GM19324 (cell line): ENCODE measurements around the gene SORBS1.

ENCODE experiments used
- ATAC-seq: cut with Tn5 transposase; IDR thresholded peaks from one replicate; pipeline ENCODE4 v1.9.1; 2021; ENCODE audit warnings: mild to moderate bottlenecking, moderate library complexity; ENCODE audit not compliant: unreplicated experiment, low FRiP score

Gene SORBS1

GRCh38 chr10:95499482-95499989 lies 61.6 kb downstream of the SORBS1 start:
- ATAC-seq = no peak

DNA sequence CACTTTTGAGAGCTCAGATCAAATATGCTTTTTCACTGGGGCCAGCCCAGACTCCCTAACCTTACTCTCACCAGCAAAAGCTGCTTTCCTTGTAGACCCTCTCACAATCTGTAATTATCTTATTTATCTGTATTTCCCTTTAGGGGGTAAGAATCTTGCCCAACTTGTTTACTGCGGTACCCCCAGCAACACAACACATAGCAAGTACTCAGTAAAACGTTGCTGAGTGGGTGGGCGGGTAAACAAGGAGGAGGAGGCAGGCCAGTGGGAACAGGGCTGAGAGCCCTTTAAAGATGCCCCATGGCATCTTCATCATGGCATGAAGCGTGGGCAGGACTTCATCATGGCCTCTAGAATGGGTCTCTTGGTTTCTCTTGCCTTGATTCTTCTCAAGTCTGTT lies 64.2 kb downstream of the SORBS1 start:
- ATAC-seq = no peak

- no peak for ATAC-seq
Observed at GRCh38 chr10:95496246-95496911, 64.8 kb downstream of the SORBS1 start.

GRCh38 chr10:95493862-95494261 lies 67.3 kb downstream of the SORBS1 start:
- ATAC-seq = no peak

DNA sequence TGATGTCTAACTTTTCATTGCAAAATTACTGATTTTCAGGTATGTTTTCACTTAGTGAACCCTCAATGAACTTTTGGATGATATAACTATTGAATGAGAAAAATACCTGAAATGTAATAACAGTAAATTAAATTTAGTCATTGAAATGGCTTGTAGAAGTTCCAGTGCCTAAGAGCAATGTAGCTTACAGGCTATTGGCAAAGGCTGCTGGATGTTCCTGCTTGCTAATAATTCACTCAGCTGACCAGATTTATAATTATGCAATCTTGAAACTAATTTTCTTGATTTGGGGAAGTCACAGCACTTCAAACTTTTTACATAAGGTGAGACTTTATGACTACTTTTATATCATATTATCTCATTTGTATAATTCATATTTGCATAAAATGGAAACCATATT lies 73.2 kb downstream of the SORBS1 start:
- no peak for ATAC-seq

DNA sequence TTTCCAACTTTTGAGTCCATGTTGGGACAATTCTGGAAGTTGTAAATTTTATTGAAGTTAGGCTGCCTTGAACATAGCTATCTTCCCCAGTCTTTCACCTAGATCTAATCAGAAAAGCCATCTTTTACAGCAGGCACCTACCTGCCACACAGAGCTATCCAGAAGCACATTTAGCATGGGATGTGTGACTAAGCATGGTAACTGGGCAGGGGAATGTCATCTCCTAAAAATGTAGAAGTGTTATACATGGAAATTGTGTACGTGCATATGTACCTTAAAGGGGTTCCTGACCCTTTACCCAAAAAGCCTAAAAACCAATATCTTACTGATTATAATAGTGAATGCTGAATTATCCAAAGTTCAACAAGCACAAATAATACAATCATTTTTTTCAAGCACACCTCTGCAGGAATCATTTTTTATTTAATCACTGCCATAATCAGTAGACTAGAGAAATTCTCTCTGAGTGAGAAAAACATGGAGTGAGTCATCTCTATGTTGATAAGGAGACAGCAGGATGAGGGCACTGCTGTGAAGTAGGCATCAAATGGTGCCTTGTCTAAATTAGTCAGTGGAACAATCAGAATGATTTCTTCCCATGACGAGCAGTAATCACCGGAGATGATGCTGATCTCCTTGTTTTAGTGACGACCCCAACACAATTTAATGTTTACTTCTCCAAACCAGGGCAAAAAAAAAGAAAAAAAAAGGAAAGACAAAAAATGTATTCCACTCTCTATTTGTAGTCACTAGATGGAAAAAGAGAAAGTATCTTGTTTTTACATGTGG lies 75.9 kb downstream of the SORBS1 start:
- no peak for ATAC-seq

DNA sequence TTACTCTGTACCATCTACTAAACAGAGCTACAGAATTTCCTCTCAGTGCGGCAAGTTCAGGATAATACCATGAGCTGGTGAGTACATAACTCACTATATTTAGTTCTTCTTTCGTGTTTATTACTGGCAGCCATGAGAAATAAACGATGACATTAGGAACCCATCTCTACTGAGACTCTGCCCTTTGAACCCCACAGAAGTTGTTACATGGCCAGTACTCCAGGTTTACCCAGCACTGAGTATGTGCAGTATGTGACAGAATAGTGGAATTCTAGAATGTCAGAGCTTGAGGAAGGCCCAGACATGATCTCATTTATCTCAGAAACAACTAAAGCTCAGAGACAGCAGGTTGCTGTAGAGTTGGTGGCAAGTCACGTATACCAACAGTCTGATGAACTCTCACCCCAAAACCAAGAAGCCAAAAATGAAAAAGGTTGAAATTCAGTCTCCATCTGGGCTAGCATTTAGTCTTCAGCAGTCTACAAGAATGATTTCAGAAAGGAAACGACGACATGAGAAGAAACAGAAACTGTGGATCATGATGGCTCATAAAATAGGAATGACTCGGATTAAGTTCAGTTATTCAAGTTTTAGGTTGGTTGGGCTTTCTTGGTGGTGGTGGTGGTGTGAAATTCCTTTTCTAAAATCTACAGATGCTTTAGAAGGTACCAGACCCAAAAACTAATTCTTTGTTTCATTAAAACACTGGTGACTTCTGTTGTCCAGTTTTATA lies 78.5 kb downstream of the SORBS1 start:
- no peak for ATAC-seq

DNA sequence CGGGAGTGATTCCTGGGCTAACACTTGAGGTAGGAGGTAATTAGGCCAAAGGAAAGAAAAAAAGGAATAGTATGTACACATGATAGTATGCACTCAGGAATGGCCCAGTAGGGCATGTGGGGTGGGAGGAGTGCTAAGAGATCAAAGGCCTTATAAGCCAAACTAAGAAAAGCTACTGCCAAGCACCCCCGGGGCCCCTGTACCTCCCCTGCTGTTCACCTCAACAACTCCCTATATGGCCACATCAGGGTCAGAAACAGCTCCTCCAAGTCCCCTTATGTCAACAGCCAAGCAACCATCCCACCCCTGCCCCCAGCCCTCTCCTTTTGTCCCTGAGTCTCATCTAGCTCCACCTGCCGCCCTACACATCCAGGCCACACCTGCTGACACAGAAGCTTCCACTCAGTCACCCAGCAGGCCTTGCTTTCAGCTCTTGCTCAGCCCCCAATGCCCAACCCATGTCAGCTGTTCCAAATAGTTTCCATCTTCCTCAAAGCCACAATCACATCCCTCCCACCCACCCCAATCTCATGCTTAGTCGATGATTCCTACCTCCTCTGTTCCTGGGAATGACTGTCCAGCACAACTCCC lies 80.2 kb downstream of the SORBS1 start:
- no peak for ATAC-seq

- ATAC-seq = no peak
Observed at GRCh38 chr10:95480102-95480900, 80.9 kb downstream of the SORBS1 start.

DNA sequence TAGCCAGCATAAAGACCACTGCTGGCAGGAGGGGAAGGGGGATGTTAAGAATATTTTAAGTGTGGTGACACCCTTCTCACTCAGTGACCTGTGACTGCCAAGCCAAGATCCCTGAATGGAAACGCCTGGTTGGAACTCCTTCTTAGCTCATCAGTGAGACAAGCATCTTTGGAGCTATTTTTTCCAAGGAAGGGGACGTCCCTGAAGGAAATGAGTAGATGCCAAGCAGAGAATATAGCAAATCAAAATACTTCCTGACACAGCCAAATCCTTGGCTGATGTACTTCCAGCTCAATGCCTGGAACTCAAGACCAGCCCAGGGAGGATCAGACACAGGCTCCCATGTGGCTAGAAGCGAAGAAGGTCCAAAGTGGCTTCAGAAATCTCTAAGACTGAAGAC lies 82.2 kb downstream of the SORBS1 start:
- ATAC-seq = no peak

- ATAC-seq = no peak
Observed at GRCh38 chr10:95478185-95478584, 83.0 kb downstream of the SORBS1 start.

GRCh38 chr10:95477175-95477520 lies 84.0 kb downstream of the SORBS1 start:
- ATAC-seq = no peak

- ATAC-seq = no peak
Observed at GRCh38 chr10:95476469-95477174, 84.5 kb downstream of the SORBS1 start.

DNA sequence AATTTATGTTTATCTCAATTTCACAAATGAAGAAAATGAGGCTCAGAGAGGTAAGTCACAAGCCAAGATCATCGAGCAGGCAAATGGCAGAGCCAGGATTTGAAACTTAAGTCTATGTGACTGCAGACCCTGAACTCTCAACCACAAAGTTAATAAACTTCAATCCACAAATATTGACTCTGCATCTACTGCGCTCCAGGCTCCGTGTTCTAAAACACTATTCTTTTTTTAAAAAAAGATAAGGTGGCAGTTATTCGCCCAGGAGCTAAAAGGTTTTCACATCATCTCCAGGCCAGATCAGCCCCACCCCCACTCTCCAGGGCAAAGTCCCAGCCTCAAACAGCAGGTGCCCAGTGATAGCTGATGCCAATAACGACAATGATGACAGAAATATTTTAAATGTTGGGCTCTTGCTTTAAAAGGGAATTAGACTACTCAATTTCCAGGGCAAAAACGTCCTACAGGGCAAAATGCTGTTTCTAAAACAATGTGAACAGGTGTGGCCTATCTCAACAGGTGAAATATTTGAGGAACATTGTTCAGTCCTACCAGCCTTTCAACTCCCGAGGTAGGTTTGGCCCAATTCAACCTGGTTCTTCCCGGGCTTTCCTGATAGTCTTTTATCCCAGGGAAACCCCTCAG lies 85.2 kb downstream of the SORBS1 start:
- no peak for ATAC-seq

DNA sequence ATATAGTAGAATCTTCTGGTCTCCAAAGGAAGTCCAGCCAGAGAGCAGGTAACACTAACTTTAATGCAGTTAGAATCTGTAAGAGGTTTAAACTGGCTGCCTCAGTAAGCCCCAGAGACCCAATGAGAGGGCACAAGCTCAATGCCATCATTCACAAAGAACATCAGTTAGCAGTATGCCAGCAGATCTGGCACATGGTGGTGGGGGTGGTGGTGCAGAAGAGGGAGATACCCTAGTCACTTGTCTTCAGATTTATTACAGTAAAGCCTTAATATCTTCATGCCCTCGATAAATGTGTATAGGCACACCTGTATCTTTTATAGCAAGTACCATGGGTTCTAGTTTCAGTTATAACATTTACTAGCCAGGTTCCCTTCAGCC lies 86.2 kb downstream of the SORBS1 start:
- ATAC-seq = no peak

GRCh38 chr10:95474228-95475002 lies 86.8 kb downstream of the SORBS1 start:
- ATAC-seq = no peak

DNA sequence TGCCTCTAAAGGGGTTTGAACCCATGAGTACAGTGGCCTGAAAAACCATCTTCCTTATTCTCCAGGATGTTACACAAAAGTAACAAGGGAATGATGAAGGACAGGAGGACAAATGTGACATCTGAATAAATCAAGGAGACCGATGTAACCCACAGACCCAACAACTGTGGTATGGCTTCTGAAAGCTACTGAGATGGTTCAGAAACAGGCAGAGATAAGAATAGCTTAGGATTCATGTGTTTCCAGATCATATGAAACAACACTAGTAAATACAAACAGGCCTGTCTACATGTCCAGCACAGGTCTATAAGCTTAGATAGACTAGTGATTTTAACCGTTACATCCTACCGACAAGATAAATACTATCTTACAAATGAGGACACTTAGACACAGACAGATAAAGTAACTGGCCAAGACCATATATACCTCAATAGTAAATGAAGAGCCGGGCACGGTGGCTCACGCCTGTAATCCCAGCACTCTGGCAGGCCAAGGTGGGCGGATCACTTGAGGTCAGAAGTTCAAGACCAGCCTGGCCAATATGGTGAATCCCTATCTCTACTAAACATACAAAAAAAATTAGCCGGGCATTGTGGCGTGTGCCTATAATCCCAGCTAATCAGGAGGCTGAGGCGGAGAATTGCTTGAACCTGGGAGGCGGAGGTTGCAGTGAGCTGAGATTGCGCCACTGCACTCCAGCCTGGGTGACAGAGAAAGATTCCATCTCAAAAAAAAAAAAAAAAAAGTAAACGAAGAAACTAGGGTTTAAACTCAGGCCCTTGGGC lies 88.7 kb downstream of the SORBS1 start:
- no peak for ATAC-seq

DNA sequence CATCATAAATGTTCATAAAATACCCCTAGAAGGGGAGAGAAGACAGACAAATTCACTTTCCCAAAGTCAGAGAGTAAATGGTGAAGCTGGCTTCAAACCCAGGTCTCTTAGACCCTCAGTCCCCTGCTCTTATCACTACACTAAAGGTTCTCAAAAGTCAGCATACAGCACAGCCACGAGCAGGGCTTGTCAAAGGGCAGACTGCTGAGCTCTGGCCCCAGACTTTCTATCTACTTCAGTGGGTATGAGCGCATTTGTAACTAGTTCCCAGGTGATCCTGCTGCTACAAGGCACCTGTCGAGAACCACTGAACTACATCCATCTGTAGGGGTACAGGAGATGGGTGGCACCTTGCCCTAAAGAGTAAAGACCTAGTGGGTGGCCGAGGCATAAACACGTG lies 91.5 kb downstream of the SORBS1 start:
- ATAC-seq = no peak
